Liver (tissue), 9 donors: ENCODE results near the gene FAM53B. TPM values are rescaled to one million over a fixed set of nuclear protein-coding genes. Genes with fewer than 3 reads are reported as not detected.

Experiments used
- DNase-seq: peaks from one replicate; pipeline ENCODE4 v3.0.0-alpha.2; 2017; ENCODE audit warnings: low spot score
- H3K27ac ChIP-seq, 2 donors: one replicate each; pipeline ENCODE4 v1.7.0; 2013; ENCODE audit warnings: inconsistent platforms in 2 of 2, low read length in 2 of 2, control low read depth in 1 of 2, low read depth in 1 of 2, mild to moderate bottlenecking in 1 of 2
- H3K27me3 ChIP-seq, 4 donors: one replicate each; pipeline versions ENCODE4 v1.6.1 to v1.7.0; 2013; ENCODE audit warnings: low read length in 3 of 4, inconsistent platforms in 1 of 4, mild to moderate bottlenecking in 1 of 4, moderate library complexity in 1 of 4; ENCODE audit not compliant: control insufficient read depth in 4 of 4, insufficient read depth in 4 of 4
- H3K36me3 ChIP-seq, 4 donors: one replicate each; pipeline versions ENCODE4 v1.6.1 to v1.7.0; 2013; ENCODE audit warnings: low read length in 3 of 4, mild to moderate bottlenecking in 3 of 4, low read depth in 1 of 4, moderate library complexity in 1 of 4; ENCODE audit not compliant: control insufficient read depth in 4 of 4, insufficient read depth in 3 of 4
- H3K4me1 ChIP-seq, 4 donors: one replicate each; pipeline versions ENCODE4 v1.6.1 to v1.7.0; 2013; ENCODE audit warnings: low read length in 3 of 4, mild to moderate bottlenecking in 3 of 4, moderate library complexity in 1 of 4; ENCODE audit not compliant: control insufficient read depth in 4 of 4, insufficient read depth in 4 of 4
- H3K4me3 ChIP-seq, 3 donors: one replicate each; pipeline versions ENCODE4 v1.6.1 to v1.7.0; 2013; ENCODE audit warnings: low read length in 3 of 3, control low read depth in 1 of 3, low read depth in 1 of 3, mild to moderate bottlenecking in 1 of 3
- H3K9ac ChIP-seq, 2 donors: one replicate each; pipeline ENCODE4 v1.7.0; 2013; ENCODE audit warnings: low read length in 2 of 2, mild to moderate bottlenecking in 2 of 2, moderate library complexity in 2 of 2, control low read depth in 1 of 2, low read depth in 1 of 2
- H3K9me3 ChIP-seq, 4 donors: one replicate each; pipeline versions ENCODE4 v1.6.1 to v1.7.0; 2013; ENCODE audit warnings: low read length in 3 of 4; ENCODE audit not compliant: control insufficient read depth in 4 of 4
- ATF3 ChIP-seq: IDR thresholded peaks from 2 replicates; pipeline ENCODE4 v1.6.1; 2016; ENCODE audit warnings: antibody characterized with exemption
- CTCF ChIP-seq: fragments of 150-350 bp; IDR thresholded peaks from 2 replicates; pipeline ENCODE4 v1.5.1; 2017; ENCODE audit warnings: improper control_type of control experiment, low read depth, low read length; ENCODE audit not compliant: missing input control
- EGR1 ChIP-seq, 2 donors: IDR thresholded peaks; 2 replicates each; pipeline ENCODE4 v1.6.1; 2016 to 2018; ENCODE audit warnings: antibody characterized with exemption in 2 of 2, low read depth in 2 of 2
- FOXA1 ChIP-seq: IDR thresholded peaks from 2 replicates; pipeline ENCODE4 v1.6.1; 2016; ENCODE audit warnings: antibody characterized with exemption
- FOXA2 ChIP-seq: IDR thresholded peaks from 2 replicates; pipeline ENCODE4 v1.6.1; 2016; ENCODE audit warnings: antibody characterized with exemption
- GABPA ChIP-seq, 2 donors: IDR thresholded peaks in 1 of 2; conservative IDR thresholded peaks in 1 of 2; 2 replicates each; pipeline ENCODE4 v1.6.1; 2016; ENCODE audit warnings: antibody characterized with exemption in 2 of 2, mild to moderate bottlenecking in 1 of 2, moderate library complexity in 1 of 2
- HNF4A ChIP-seq, 2 donors: conservative IDR thresholded peaks; 2 replicates each; pipeline ENCODE4 v1.6.1; 2016; ENCODE audit warnings: antibody characterized with exemption in 2 of 2, mild to moderate bottlenecking in 2 of 2
- HNF4G ChIP-seq: IDR thresholded peaks from 2 replicates; pipeline ENCODE4 v1.6.1; 2016; ENCODE audit warnings: antibody characterized with exemption
- JUND ChIP-seq, 2 donors: IDR thresholded peaks; 2 replicates each; pipeline ENCODE4 v1.6.1; 2016; ENCODE audit warnings: antibody characterized with exemption in 2 of 2
- MAX ChIP-seq: IDR thresholded peaks from 2 replicates; pipeline ENCODE4 v1.6.1; 2016; ENCODE audit warnings: antibody characterized with exemption
- NR2F2 ChIP-seq: IDR thresholded peaks from 2 replicates; pipeline ENCODE4 v1.6.1; 2016; ENCODE audit warnings: antibody characterized with exemption
- RAD21 ChIP-seq, 2 donors: IDR thresholded peaks; 2 replicates each; pipeline ENCODE4 v1.6.1; 2016; ENCODE audit warnings: antibody characterized with exemption in 2 of 2, mild to moderate bottlenecking in 2 of 2
- RXRA ChIP-seq, 2 donors: IDR thresholded peaks; 2 replicates each; pipeline ENCODE4 v1.6.1; 2017 to 2018; ENCODE audit warnings: antibody characterized with exemption in 2 of 2, mild to moderate bottlenecking in 1 of 2
- SP1 ChIP-seq: IDR thresholded peaks from 2 replicates; pipeline ENCODE4 v1.6.1; 2018; ENCODE audit warnings: antibody characterized with exemption, mild to moderate bottlenecking
- TAF1 ChIP-seq: conservative IDR thresholded peaks from 2 replicates; pipeline ENCODE4 v1.6.1; 2016; ENCODE audit warnings: antibody characterized with exemption, mild to moderate bottlenecking
- YY1 ChIP-seq: IDR thresholded peaks from 2 replicates; pipeline ENCODE4 v1.6.1; 2016; ENCODE audit warnings: antibody characterized with exemption, mild to moderate bottlenecking
- ZBTB33 ChIP-seq: IDR thresholded peaks from 2 replicates; pipeline ENCODE4 v1.6.1; 2016; ENCODE audit warnings: antibody characterized with exemption
- WGBS: extraction: QIAGEN DNeasy Blood & Tissue Kit; methylation state at CpG from one replicate; pipeline ENCODE4 v1.1.7; 2013; 5-methylcytosine and 5-hydroxymethylcytosine counted together
- polyA plus RNA-seq, 2 donors: library from polyadenylated mRNA; stranded (reverse) in 1 of 2; unstranded in 1 of 2; fragments of 200-250 nt in 1 of 2; fragments of >200 nt in 1 of 2; fragmentation: Nextera tagmentation in 1 of 2; extraction: Ambion mirVana in 1 of 2; gene quantifications; one replicate each; pipeline versions ENCODE4 v1.2.1 to v1.2.3, GENCODE V29; 2013 to 2015
- total RNA-seq, 2 donors: library from RNA; depleted of rRNA; stranded (reverse); fragments of >200 nt; gene quantifications; one replicate each; pipeline ENCODE4 v1.2.3, GENCODE V29; 2014
- TF ChIP-seq, protein P1 (sequence below): IDR thresholded peaks from 2 replicates; pipeline ENCODE4 v1.6.1; 2016; ENCODE audit warnings: antibody characterized with exemption, mild to moderate bottlenecking
- donor health status: healthy.
- donor health status: healthy.
- donor health status: healthy.
- donor health status: healthy.
- donor health status: healthy.

The FAM53B gene
- total and polyA plus RNA-seq, 4 donors, result 1.1 to 24.0 (median 6.3) TPM

DNA sequence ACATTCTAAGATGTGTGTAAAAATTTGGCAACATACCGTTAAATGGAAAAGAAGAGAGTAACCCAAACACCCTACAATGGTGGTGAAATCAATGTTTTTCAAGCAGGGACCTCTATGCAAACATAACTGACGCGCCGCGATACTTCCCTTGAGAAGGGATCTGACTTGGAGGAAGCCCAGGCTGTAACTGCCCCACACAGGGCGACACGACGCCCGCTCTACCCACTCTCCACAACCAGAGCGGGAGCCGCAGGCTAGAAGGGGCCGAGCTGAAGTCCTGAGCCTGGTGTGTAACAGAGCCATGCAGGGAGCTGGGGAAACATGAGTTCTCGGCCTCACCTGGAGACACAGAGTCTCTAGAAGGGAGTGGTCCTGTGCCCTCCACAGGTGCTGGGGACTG lies 120.2 kb downstream of the FAM53B start:
- no peaks in the 10 kb centered on the region for H3K9me3 ChIP-seq
- no peak overlapping the region for H3K27ac ChIP-seq
- H3K4me3 ChIP-seq, result no peak overlapping the region
- no peaks in the 10 kb centered on the region for H3K27me3 ChIP-seq
- TF ChIP-seq NR2F2 (no peak), EGR1 (IDR thresholded peaks at IDR 0.05; ENCODE audit: low read depth in 2 of 2) (no peak), RAD21 (IDR thresholded peaks at IDR 0.05) (no peak), JUND (IDR thresholded peaks at IDR 0.05) (no peak), SP1 (no peak), TAF1 (no peak), CTCF (no peak), GABPA (IDR thresholded peaks at IDR 0.05 in 1 of 2, conservative IDR thresholded peaks at IDR 0.05 in 1 of 2) (no peak), YY1 (no peak), HNF4A (conservative IDR thresholded peaks at IDR 0.05) (no peak), HNF4G (no peak), RXRA (IDR thresholded peaks at IDR 0.05) (no peak), ATF3 (no peak), FOXA2 (no peak), MAX (no peak), ZBTB33 (no peak), FOXA1 (no peak)
- TF ChIP-seq, protein P1, sequence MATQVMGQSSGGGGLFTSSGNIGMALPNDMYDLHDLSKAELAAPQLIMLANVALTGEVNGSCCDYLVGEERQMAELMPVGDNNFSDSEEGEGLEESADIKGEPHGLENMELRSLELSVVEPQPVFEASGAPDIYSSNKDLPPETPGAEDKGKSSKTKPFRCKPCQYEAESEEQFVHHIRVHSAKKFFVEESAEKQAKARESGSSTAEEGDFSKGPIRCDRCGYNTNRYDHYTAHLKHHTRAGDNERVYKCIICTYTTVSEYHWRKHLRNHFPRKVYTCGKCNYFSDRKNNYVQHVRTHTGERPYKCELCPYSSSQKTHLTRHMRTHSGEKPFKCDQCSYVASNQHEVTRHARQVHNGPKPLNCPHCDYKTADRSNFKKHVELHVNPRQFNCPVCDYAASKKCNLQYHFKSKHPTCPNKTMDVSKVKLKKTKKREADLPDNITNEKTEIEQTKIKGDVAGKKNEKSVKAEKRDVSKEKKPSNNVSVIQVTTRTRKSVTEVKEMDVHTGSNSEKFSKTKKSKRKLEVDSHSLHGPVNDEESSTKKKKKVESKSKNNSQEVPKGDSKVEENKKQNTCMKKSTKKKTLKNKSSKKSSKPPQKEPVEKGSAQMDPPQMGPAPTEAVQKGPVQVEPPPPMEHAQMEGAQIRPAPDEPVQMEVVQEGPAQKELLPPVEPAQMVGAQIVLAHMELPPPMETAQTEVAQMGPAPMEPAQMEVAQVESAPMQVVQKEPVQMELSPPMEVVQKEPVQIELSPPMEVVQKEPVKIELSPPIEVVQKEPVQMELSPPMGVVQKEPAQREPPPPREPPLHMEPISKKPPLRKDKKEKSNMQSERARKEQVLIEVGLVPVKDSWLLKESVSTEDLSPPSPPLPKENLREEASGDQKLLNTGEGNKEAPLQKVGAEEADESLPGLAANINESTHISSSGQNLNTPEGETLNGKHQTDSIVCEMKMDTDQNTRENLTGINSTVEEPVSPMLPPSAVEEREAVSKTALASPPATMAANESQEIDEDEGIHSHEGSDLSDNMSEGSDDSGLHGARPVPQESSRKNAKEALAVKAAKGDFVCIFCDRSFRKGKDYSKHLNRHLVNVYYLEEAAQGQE, result no peak
- 95% methylated on average over 13 of the region's 13 CpGs for WGBS
- H3K9ac ChIP-seq, result no peak overlapping the region
- no peak for DNase-seq
- peaks cover 0 to 9% (median 0%) of the 10 kb centered on the region in 4 donors for H3K4me1 ChIP-seq
- no peaks in the 10 kb centered on the region for H3K36me3 ChIP-seq
